IMR-90 (cell line): ENCODE results near the gene ZNF138. TPM values are rescaled to one million over a fixed set of nuclear protein-coding genes. Genes with fewer than 3 reads are reported as not detected.

Experiments
- ATAC-seq: fragments of 200-7000 bp; cut with Tn5 transposase; 2 replicates; pipeline ENCODE4 v1.9.1; 2020; ENCODE audit warnings: low read depth, mild to moderate bottlenecking, moderate library complexity
- BruUV-seq: library from RNA; stranded (reverse); fragments of 400-500 nt; replicated peaks from 2 replicates; lab custom pipeline; 2021; lab: Mats Ljungman, UMichigan
- CTCF ChIA-PET: fragments of 300-600 bp; formaldehyde crosslinking; extraction: SDS; loops from one replicate; lab custom pipeline; 2021; ENCODE audit warnings: antibody characterized with exemption; lab: Yijun Ruan, JAX
- POLR2A ChIA-PET: fragments of 300-600 bp; sonication (Branson Sonifier 250); formaldehyde crosslinking; loops from one replicate; lab custom pipeline; 2022; ENCODE audit warnings: antibody characterized with exemption; ENCODE audit not compliant: unreplicated experiment; lab: Charles Lee
- DNase-seq: peaks from one replicate; pipeline ENCODE4 v3.0.0; 2013
- H2AFZ ChIP-seq: replicated peaks from 2 replicates; pipeline ENCODE3; 2013; ENCODE audit warnings: low read length, mild to moderate bottlenecking; ENCODE audit not compliant: poor library complexity
- H2AK5ac ChIP-seq: 2 replicates; pipeline ENCODE4 v1.6.1; 2013; ENCODE audit warnings: low read depth, low read length, inconsistent platforms
- H2AK9ac ChIP-seq: replicated peaks from 2 replicates; pipeline ENCODE3; 2013; ENCODE audit warnings: mild to moderate bottlenecking, low read depth, low read length, moderate library complexity; ENCODE audit not compliant: poor library complexity
- H2BK120ac ChIP-seq: 2 replicates; pipeline ENCODE4 v1.6.1; 2013; ENCODE audit warnings: low read depth, low read length, inconsistent platforms
- H2BK15ac ChIP-seq: 3 replicates; pipeline ENCODE4 v1.6.1; 2013; ENCODE audit warnings: low read depth, low read length, inconsistent platforms
- H2BK20ac ChIP-seq: 2 replicates; pipeline ENCODE4 v1.6.1; 2013; ENCODE audit warnings: low read depth, mild to moderate bottlenecking, inconsistent platforms, low read length, moderate library complexity
- H2BK5ac ChIP-seq: 2 replicates; pipeline ENCODE4 v1.6.1; 2013; ENCODE audit warnings: mild to moderate bottlenecking, low read depth, low read length, inconsistent platforms; ENCODE audit not compliant: poor library complexity, severe bottlenecking
- H3K14ac ChIP-seq: replicated peaks from 2 replicates; pipeline ENCODE4 v1.6.1; 2013; ENCODE audit warnings: low read depth, low read length, inconsistent platforms
- H3K18ac ChIP-seq: 2 replicates; pipeline ENCODE4 v1.6.1; 2013; ENCODE audit warnings: low read depth, low read length, control low read depth
- H3K23ac ChIP-seq: 2 replicates; pipeline ENCODE4 v1.6.1; 2013; ENCODE audit warnings: low read depth, low read length, inconsistent platforms
- H3K27ac ChIP-seq: 2 replicates; pipeline ENCODE4 v1.5.1; 2013; ENCODE audit warnings: mild to moderate bottlenecking, control low read depth, low read length; ENCODE audit not compliant: insufficient read depth
- H3K27me3 ChIP-seq: 2 replicates; pipeline ENCODE4 v1.6.1; 2013; ENCODE audit warnings: low read length; ENCODE audit not compliant: control insufficient read depth, insufficient read depth
- H3K36me3 ChIP-seq: 2 replicates; pipeline ENCODE4 v1.6.1; 2013; ENCODE audit warnings: low read length, mixed read lengths; ENCODE audit not compliant: control insufficient read depth, insufficient read depth
- H3K4ac ChIP-seq: 2 replicates; pipeline ENCODE4 v1.6.1; 2013; ENCODE audit warnings: low read depth, low read length, inconsistent platforms
- H3K4me1 ChIP-seq: 2 replicates; pipeline ENCODE4 v1.6.1; 2013; ENCODE audit warnings: low read length, mixed read lengths; ENCODE audit not compliant: control insufficient read depth, insufficient read depth
- H3K4me2 ChIP-seq: 2 replicates; pipeline ENCODE4 v1.6.1; 2013; ENCODE audit warnings: low read depth, mild to moderate bottlenecking, control low read depth, low read length, moderate library complexity
- H3K4me3 ChIP-seq: 2 replicates; pipeline ENCODE4 v1.5.1; 2013; ENCODE audit warnings: low read depth, mild to moderate bottlenecking, control low read depth, low read length, moderate library complexity; ENCODE audit not compliant: insufficient read depth
- H3K56ac ChIP-seq: 2 replicates; pipeline ENCODE4 v1.6.1; 2013; ENCODE audit warnings: low read length, inconsistent platforms; ENCODE audit not compliant: insufficient read depth; ENCODE audit errors: extremely low read depth
- H3K79me1 ChIP-seq, 2 experiments: 2 replicates each; pipeline ENCODE4 v1.6.1; 2013; ENCODE audit warnings: low read length in 2 of 2, inconsistent platforms in 1 of 2, low read depth in 1 of 2
- H3K9ac ChIP-seq: 2 replicates; pipeline ENCODE4 v1.6.1; 2013; ENCODE audit warnings: low read depth, low read length, control low read depth
- H3K9me1 ChIP-seq: 2 replicates; pipeline ENCODE4 v1.6.1; 2013; ENCODE audit warnings: low read length, inconsistent platforms; ENCODE audit not compliant: insufficient read depth
- H3K9me3 ChIP-seq: 2 replicates; pipeline ENCODE4 v1.6.1; 2013; ENCODE audit warnings: low read length; ENCODE audit not compliant: control insufficient read depth, insufficient read depth
- H4K20me1 ChIP-seq: 2 replicates; pipeline ENCODE4 v1.6.1; 2013; ENCODE audit warnings: low read length, inconsistent platforms; ENCODE audit not compliant: insufficient read depth
- H4K5ac ChIP-seq: 2 replicates; pipeline ENCODE4 v1.6.1; 2013; ENCODE audit warnings: mild to moderate bottlenecking, low read depth, low read length, control low read depth
- H4K8ac ChIP-seq, 2 experiments: 2 replicates each; pipeline ENCODE4 v1.6.1; 2013; ENCODE audit warnings: low read depth in 2 of 2, low read length in 2 of 2, control low read depth in 1 of 2, inconsistent platforms in 1 of 2
- H4K91ac ChIP-seq: 2 replicates; pipeline ENCODE4 v1.6.1; 2013; ENCODE audit warnings: low read depth, low read length, inconsistent platforms; ENCODE audit not compliant: insufficient read depth
- ELK1 ChIP-seq: fragments of 150-350 bp; IDR thresholded peaks from 2 replicates; pipeline ENCODE4 v1.6.1; 2016; ENCODE audit warnings: low read depth, mild to moderate bottlenecking, low read length, moderate library complexity, borderline replicate concordance
- whole genome bisulfite sequencing, 2 experiments: methylation state at CpG; one replicate each; pipeline versions ENCODE4 v1.1.5 to v1.1.7; 2013; ENCODE audit warnings: missing lambda C conversion rate in 2 of 2; ENCODE audit not compliant: insufficient read length in 1 of 2; ENCODE audit errors: extremely low coverage in 2 of 2; 5-methylcytosine and 5-hydroxymethylcytosine counted together
- dilution Hi-C: fragments of 300-500 bp; cut with HindIII; formaldehyde crosslinking; loops from one replicate; pipeline ENCODE4 v1.14.3; 2018; ENCODE audit warnings: low sequenced_read_pairs; ENCODE audit not compliant: unreplicated experiment
- in situ Hi-C: fragments of 300-500 bp; cut with MboI; formaldehyde crosslinking; loops from 3 replicates; pipeline ENCODE4 v1.14.3; 2019; ENCODE audit warnings: low sequenced_read_pairs, inconsistent platforms, mixed read lengths
- intact Hi-C: fragments of 100-400 bp; cut with micrococcal nuclease; formaldehyde crosslinking; loops from 2 replicates; pipeline ENCODE4 v1.10.0; 2022
- polyA plus RNA-seq, 3 experiments: library from polyadenylated mRNA; depleted of rRNA; stranded (reverse); fragments of >200 nt; gene quantifications; 2 replicates each; pipeline ENCODE4 v1.2.3, GENCODE V29; 2012; ENCODE audit warnings: low replicate concordance in 1 of 3
- total RNA-seq: library from RNA; depleted of rRNA; stranded (reverse); fragments of >200 nt; gene quantifications from 2 replicates; pipeline ENCODE4 v1.2.3, GENCODE V29; 2012

The ZNF138 gene
- total and polyA plus RNA-seq, 2 of the 4 experiments (the other 2 are of a cell fraction) = 3.2 to 3.6 TPM

- H2AK5ac ChIP-seq = no peak overlapping the region
- H4K20me1 ChIP-seq = no peaks in the 10 kb centered on the region
- no peak overlapping the region for H3K14ac ChIP-seq
- H2BK120ac ChIP-seq = no peak overlapping the region
- H2BK20ac ChIP-seq = no peak overlapping the region
- POLR2A ChIA-PET = no interaction called here
- no peak overlapping the region for H3K23ac ChIP-seq
- H4K91ac ChIP-seq = no peak overlapping the region
- H3K18ac ChIP-seq = no peak overlapping the region
- ATAC-seq (no peak), DNase-seq (no peak)
- H3K4me3 ChIP-seq = no peak overlapping the region
- no peak overlapping the region for H2BK15ac ChIP-seq
- H3K9ac ChIP-seq = no peak overlapping the region
- no peaks in the 10 kb centered on the region for H3K4me1 ChIP-seq
- H3K9me1 ChIP-seq = no peaks in the 10 kb centered on the region
- CTCF ChIA-PET = no interaction called here
- no peak overlapping the region for H3K27ac ChIP-seq
- H3K27me3 ChIP-seq = no peaks in the 10 kb centered on the region
- intact Hi-C loops (no loop called here), in situ Hi-C loops (no loop called here), dilution Hi-C loops (no loop called here)
- no peak overlapping the region for H2AFZ ChIP-seq
- no peak overlapping the region for H4K8ac ChIP-seq
- no peak for TF ChIP-seq ELK1
- no peak overlapping the region for H2BK5ac ChIP-seq
- H4K5ac ChIP-seq = no peak overlapping the region
- H3K4me2 ChIP-seq = no peak overlapping the region
- H3K79me1 ChIP-seq = no peaks in the 10 kb centered on the region
- no peak overlapping the region for H3K4ac ChIP-seq
- BruUV-seq = no TSS peak
- peaks cover 18% of the 10 kb centered on the region for H3K9me3 ChIP-seq
- no peak overlapping the region for H3K56ac ChIP-seq
- H2AK9ac ChIP-seq = no peak overlapping the region
- 82% methylated on average over 11 of the region's 18 CpGs; no CpG with 5 or more reads in 1 of the 2 experiments for WGBS, 2 experiments
- H3K36me3 ChIP-seq = no peaks in the 10 kb centered on the region
Observed at GRCh38 chr7:64867863-64868440, 73.7 kb downstream of the ZNF138 start.
